NCI-H510A treated with DMSO at 0.1 percent for 48 hours (cell line): ENCODE data around the gene RPS6KA2.

Experiments used
- DNase-seq: peaks from one replicate; lab custom pipeline; 2025; lab: John Stamatoyannopoulos, UW

RPS6KA2 gene

GRCh38 chr6:166503167-166503744 lies 123.8 kb downstream of the RPS6KA2 start:
- DNase-seq = no peak

- no peak for DNase-seq
Observed at GRCh38 chr6:166502453-166502852, 124.6 kb downstream of the RPS6KA2 start.

- DNase-seq = no peak
Observed at GRCh38 chr6:166501246-166501645, 125.8 kb downstream of the RPS6KA2 start.

DNA sequence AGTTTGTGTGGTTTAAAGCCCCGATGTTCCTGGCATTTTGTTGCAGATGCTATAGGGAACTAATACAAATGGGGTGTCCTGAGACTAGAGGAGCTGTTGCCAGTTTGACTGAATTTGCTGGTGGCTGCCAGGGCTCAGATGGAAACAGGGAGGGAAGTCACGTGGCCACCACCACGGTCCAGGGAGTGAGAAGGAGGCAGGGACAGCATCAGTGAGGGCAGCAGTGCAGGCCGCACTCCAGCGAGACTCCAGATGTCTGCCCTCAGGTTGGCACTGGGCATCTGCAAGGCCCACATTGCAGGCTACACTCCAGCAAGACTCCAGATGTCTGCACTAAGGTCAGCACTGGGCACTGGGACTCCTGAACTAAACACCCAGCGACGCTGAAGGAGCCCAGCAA lies 126.8 kb downstream of the RPS6KA2 start:
- no peak for DNase-seq

GRCh38 chr6:166499350-166500163 lies 127.5 kb downstream of the RPS6KA2 start:
- no peak for DNase-seq

GRCh38 chr6:166498661-166499349 lies 128.2 kb downstream of the RPS6KA2 start:
- DNase-seq = no peak

DNA sequence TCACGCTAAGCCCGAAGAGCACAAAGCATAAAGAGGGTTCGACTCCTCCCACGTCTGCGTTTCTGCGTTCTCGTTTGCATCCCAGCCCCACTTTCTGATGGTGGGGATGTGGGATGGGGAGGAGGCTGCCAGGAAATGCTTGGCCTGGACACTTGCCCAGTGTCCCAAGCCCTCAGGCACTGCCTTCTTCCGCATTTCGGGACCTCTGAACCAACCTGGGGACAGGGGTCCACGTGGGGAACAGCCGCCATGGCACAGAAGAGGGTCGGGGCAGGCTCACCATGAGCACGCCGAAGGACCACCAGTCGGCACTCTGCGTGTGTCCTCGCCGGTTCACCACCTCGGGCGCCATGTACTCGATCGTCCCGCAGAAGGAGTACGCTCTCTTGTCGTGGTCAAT lies 128.8 kb downstream of the RPS6KA2 start:
- DNase-seq = no peak

- no peak for DNase-seq
Observed at GRCh38 chr6:166497087-166497899, 129.8 kb downstream of the RPS6KA2 start.

- DNase-seq = peak; percentile 44
Observed at GRCh38 chr6:166496460-166496859, 130.6 kb downstream of the RPS6KA2 start.

- no peak for DNase-seq
Observed at GRCh38 chr6:166495487-166496314, 131.3 kb downstream of the RPS6KA2 start.

DNA sequence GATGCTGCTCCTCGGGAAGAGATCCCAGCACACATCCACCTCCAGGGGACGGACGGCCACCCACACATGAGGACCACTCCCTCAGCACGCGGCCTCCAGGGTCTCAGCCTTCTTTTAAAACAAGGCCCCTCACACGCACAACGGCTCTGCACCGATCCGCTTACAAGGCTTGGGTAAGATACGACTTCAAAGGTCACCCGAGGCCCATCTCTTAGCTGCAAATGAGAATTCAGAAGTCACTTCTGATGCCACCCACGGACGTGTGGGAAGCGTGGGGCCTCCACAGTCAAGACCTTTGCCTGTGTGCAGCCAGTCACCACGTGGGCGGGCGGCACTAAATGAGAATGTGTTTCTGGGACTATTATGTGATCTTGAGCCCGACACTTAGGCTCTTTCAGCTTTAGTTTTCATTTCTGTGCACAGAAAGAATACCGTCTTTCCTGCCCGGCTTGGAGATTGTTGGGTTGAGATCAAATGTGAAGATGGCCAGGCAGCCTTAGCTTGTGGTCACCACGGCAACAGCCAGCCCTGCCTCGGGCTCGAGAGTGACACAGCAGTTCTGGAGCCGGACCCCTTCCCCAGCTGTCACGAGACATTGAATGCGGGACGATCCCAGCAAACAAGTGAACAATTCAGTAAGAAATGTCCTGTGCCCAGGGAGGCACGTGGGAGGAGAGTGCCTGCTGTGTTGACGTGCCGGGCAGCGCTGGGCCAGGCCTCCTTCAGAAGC lies 132.1 kb downstream of the RPS6KA2 start:
- DNase-seq = no peak

- no peak for DNase-seq
Observed at GRCh38 chr6:166494101-166494441, 133.0 kb downstream of the RPS6KA2 start.

DNA sequence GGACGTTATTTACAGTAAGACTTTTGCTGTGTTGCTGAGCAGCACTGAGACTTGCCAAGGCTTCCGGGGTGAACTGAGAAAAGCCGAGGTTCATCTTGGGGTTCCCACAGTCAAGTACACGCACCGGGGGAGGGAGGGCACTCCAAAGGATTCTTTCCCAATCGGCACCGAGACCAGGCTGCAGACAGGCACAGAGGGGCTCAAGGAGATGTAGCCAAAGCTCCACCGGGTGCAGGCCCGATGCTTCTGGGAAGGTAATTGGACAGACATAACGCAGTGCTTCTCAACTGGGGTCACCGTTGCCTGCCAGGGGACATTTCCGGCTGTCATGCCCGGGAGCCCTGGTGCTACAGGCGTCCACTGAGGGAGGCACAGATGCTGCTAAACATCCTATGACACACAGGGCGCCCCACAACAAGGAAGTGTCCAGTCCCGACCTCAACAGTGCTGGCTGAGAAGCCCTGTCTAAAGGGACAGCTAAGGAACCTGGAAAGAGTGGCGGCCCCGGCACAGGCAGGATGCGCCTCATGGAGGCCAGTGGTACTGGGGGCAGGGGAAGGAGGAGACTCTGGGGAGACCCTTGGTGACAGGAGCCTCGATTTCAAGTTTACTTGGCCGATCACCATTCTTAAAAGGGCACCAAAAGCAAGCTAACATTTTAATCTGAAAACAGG lies 133.5 kb downstream of the RPS6KA2 start:
- no peak for DNase-seq

DNA sequence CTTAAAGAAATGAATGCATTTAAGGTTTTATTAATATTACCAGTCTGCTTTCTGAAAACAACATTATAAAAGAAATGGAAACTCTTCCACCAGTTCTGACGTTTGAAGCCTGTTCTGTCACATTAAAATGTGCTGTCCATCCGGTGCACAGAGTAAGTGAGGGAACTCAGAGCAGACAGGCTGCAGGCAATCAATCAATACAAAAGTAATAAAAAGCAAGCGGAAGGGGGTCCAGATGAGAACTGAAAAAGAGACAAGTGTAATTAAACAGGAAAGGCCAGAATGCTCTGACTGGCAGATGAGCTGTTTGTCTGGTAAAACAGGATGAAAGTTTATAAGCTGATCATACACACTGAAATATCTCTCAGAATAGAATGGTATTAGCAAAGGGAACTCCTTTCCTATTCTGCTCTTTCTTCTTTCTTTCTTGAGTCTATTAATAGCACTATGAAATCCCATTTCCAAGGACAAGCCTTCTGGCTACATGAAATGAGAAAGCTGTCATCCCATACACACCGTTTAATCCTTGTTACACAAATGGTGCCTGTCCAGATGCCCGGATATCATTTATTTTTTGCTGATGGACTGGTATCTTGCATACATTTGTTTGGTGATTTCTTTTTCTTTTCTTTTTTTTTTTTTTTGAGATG lies 134.8 kb downstream of the RPS6KA2 start:
- DNase-seq = no peak

- DNase-seq = peak; percentile 79
Observed at GRCh38 chr6:166490671-166491500, 136.2 kb downstream of the RPS6KA2 start.

GRCh38 chr6:166489301-166490155 lies 137.5 kb downstream of the RPS6KA2 start:
- DNase-seq = no peak

GRCh38 chr6:166488701-166489100 lies 138.3 kb downstream of the RPS6KA2 start:
- DNase-seq = no peak
